H1 (cell line): Measurements from ENCODE around the gene ESRP2. TPM values are rescaled to one million over a fixed set of nuclear protein-coding genes. Genes with fewer than 3 reads are reported as not detected.

Experiments
- EZH2 ChIP-seq: fragments of 200-600 bp; sonication (generic); IDR thresholded peaks from 2 replicates; pipeline ENCODE4 v1.7.1; 2012; ENCODE audit warnings: low read depth, mild to moderate bottlenecking, moderate library complexity, low read length, inconsistent platforms; ENCODE audit not compliant: severe bottlenecking
- HDAC2 ChIP-seq, 2 experiments: fragments of 300-600 bp in 1 of 2; sonication (generic) in 1 of 2; IDR thresholded peaks; 2 replicates each; pipeline ENCODE4 v1.6.1; 2011 to 2012; ENCODE audit warnings: low read depth in 2 of 2, low read length in 2 of 2, mild to moderate bottlenecking in 2 of 2, moderate library complexity in 2 of 2, borderline replicate concordance in 1 of 2, inconsistent platforms in 1 of 2
- NANOG ChIP-seq: IDR thresholded peaks from 2 replicates; pipeline ENCODE4 v1.6.1; 2011; ENCODE audit warnings: low read length, low read depth, mild to moderate bottlenecking, inconsistent platforms; ENCODE audit not compliant: insufficient read depth, poor library complexity, severe bottlenecking
- POLR2AphosphoS5 ChIP-seq: IDR thresholded peaks from 2 replicates; pipeline ENCODE4 v1.6.1; 2011; ENCODE audit warnings: low read depth, low read length
- TAF1 ChIP-seq: IDR thresholded peaks from 2 replicates; pipeline ENCODE4 v1.6.1; 2011; ENCODE audit warnings: mild to moderate bottlenecking, low read depth, low read length
- polyA plus RNA-seq, 7 experiments: library from polyadenylated mRNA; depleted of rRNA in 3 of 7; stranded (reverse) in 5 of 7; unstranded in 2 of 7; fragments of >200 nt in 5 of 7; fragments of 200-250 nt in 2 of 7; gene quantifications; 1 replicate in 5 of 7; 2 replicates in 1 of 7; 4 replicates in 1 of 7; pipeline versions ENCODE4 v1.2.1 to v1.2.3, GENCODE V29; 2011 to 2013; ENCODE audit warnings: missing spikeins in 2 of 7, mixed read lengths in 2 of 7
- total RNA-seq: library from RNA; stranded (reverse); fragmentation: NEBNext Ultra II Directional; extraction: Animal tissue kit (Norgen Biotek cat#: 25700); gene quantifications from 2 replicates; pipeline ENCODE4 v1.2.1, GENCODE V29; 2021
- TF ChIP-seq, protein P1 (sequence below): IDR thresholded peaks from 2 replicates; pipeline ENCODE4 v1.6.1; 2012; ENCODE audit warnings: inconsistent platforms
- TF ChIP-seq, protein P2 (sequence below): fragments of 300-600 bp; sonication (generic); IDR thresholded peaks from 2 replicates; pipeline ENCODE4 v1.7.1; 2012; ENCODE audit warnings: low read length, moderate library complexity, mild to moderate bottlenecking, inconsistent platforms; ENCODE audit not compliant: insufficient replicate concordance
- TF ChIP-seq, protein P3 (sequence below): IDR thresholded peaks from 2 replicates; pipeline ENCODE4 v1.6.1; 2012; ENCODE audit warnings: inconsistent platforms

ESRP2 gene
- total and polyA plus RNA-seq, 2 of the 8 experiments (the other 6 are each of a cell fraction or from before 2014, with no cell fraction given) = 35.1 to 45.8 TPM

GRCh38 chr16:68235108-68235886, 630 bp downstream of the ESRP2 start (continued):
- TF ChIP-seq NANOG (no peak), EZH2 (peak; percentile 14), HDAC2 (IDR thresholded peaks at IDR 0.05; ENCODE audit: borderline replicate concordance in 1 of 2, low read depth in 2 of 2, low read length in 2 of 2) (0 out of 4 replicates have a peak, but pooled peaks of 1 of the 2 experiments have one; percentile 17), POLR2AphosphoS5 (peak; percentile 20), TAF1 (peak; percentile 3; the same call in 1 of the 2 replicates)
- TF ChIP-seq, protein P1, sequence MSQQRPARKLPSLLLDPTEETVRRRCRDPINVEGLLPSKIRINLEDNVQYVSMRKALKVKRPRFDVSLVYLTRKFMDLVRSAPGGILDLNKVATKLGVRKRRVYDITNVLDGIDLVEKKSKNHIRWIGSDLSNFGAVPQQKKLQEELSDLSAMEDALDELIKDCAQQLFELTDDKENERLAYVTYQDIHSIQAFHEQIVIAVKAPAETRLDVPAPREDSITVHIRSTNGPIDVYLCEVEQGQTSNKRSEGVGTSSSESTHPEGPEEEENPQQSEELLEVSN = peak; percentile 59; the same call in 1 of the 2 replicates
- TF ChIP-seq, protein P2, sequence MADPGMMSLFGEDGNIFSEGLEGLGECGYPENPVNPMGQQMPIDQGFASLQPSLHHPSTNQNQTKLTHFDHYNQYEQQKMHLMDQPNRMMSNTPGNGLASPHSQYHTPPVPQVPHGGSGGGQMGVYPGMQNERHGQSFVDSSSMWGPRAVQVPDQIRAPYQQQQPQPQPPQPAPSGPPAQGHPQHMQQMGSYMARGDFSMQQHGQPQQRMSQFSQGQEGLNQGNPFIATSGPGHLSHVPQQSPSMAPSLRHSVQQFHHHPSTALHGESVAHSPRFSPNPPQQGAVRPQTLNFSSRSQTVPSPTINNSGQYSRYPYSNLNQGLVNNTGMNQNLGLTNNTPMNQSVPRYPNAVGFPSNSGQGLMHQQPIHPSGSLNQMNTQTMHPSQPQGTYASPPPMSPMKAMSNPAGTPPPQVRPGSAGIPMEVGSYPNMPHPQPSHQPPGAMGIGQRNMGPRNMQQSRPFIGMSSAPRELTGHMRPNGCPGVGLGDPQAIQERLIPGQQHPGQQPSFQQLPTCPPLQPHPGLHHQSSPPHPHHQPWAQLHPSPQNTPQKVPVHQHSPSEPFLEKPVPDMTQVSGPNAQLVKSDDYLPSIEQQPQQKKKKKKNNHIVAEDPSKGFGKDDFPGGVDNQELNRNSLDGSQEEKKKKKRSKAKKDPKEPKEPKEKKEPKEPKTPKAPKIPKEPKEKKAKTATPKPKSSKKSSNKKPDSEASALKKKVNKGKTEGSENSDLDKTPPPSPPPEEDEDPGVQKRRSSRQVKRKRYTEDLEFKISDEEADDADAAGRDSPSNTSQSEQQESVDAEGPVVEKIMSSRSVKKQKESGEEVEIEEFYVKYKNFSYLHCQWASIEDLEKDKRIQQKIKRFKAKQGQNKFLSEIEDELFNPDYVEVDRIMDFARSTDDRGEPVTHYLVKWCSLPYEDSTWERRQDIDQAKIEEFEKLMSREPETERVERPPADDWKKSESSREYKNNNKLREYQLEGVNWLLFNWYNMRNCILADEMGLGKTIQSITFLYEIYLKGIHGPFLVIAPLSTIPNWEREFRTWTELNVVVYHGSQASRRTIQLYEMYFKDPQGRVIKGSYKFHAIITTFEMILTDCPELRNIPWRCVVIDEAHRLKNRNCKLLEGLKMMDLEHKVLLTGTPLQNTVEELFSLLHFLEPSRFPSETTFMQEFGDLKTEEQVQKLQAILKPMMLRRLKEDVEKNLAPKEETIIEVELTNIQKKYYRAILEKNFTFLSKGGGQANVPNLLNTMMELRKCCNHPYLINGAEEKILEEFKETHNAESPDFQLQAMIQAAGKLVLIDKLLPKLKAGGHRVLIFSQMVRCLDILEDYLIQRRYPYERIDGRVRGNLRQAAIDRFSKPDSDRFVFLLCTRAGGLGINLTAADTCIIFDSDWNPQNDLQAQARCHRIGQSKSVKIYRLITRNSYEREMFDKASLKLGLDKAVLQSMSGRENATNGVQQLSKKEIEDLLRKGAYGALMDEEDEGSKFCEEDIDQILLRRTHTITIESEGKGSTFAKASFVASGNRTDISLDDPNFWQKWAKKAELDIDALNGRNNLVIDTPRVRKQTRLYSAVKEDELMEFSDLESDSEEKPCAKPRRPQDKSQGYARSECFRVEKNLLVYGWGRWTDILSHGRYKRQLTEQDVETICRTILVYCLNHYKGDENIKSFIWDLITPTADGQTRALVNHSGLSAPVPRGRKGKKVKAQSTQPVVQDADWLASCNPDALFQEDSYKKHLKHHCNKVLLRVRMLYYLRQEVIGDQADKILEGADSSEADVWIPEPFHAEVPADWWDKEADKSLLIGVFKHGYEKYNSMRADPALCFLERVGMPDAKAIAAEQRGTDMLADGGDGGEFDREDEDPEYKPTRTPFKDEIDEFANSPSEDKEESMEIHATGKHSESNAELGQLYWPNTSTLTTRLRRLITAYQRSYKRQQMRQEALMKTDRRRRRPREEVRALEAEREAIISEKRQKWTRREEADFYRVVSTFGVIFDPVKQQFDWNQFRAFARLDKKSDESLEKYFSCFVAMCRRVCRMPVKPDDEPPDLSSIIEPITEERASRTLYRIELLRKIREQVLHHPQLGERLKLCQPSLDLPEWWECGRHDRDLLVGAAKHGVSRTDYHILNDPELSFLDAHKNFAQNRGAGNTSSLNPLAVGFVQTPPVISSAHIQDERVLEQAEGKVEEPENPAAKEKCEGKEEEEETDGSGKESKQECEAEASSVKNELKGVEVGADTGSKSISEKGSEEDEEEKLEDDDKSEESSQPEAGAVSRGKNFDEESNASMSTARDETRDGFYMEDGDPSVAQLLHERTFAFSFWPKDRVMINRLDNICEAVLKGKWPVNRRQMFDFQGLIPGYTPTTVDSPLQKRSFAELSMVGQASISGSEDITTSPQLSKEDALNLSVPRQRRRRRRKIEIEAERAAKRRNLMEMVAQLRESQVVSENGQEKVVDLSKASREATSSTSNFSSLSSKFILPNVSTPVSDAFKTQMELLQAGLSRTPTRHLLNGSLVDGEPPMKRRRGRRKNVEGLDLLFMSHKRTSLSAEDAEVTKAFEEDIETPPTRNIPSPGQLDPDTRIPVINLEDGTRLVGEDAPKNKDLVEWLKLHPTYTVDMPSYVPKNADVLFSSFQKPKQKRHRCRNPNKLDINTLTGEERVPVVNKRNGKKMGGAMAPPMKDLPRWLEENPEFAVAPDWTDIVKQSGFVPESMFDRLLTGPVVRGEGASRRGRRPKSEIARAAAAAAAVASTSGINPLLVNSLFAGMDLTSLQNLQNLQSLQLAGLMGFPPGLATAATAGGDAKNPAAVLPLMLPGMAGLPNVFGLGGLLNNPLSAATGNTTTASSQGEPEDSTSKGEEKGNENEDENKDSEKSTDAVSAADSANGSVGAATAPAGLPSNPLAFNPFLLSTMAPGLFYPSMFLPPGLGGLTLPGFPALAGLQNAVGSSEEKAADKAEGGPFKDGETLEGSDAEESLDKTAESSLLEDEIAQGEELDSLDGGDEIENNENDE = no peak
- TF ChIP-seq, protein P3, sequence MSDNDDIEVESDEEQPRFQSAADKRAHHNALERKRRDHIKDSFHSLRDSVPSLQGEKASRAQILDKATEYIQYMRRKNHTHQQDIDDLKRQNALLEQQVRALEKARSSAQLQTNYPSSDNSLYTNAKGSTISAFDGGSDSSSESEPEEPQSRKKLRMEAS = peak; percentile 43; the same call in 1 of the 2 replicates
